ENCODE results near the gene GALNT14. TPM values are rescaled to one million over a fixed set of nuclear protein-coding genes. Genes with fewer than 3 reads are reported as not detected.

Gene GALNT14
- total RNA-seq, 4 donors from 2014 or later, result 8.3 to 26.1 (median 16.3) TPM

DNA sequence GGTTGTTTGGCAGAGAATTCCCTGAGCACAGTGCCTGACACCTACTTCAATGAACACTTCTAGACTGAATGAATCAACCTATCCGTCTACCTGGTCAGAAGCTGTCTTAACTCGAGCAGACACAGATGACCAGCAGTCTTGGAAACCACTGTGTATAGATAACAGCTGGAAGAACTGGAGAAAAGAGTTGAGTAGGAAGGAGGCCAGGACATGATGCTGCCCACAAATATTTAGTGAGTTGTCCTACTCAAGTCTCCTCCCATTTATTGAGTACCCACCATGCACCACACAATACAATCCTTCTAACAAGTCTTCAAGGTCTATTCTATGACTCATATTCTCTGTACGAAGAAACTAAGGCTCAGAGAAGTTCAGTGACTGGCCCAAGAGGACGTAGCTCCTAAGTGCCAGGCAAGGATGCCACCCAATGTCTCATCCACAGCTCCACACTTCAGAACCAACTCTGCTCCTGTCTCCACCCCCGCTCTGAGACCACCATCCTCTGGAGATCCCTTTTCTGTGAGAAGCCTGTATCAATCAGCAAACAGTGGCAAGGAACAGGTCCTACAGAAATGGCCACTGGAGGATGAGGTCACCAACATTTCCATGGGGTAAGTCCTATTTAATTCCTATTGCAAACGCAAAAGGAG lies 62.2 kb downstream of the GALNT14 start:
- no peak overlapping the region for H3K4me3 ChIP-seq
- H3K27ac ChIP-seq, result no peak overlapping the region
- H3K4me1 ChIP-seq, result no peaks in the 10 kb centered on the region
- no peaks in the 10 kb centered on the region for H3K27me3 ChIP-seq
- TF ChIP-seq, protein P1, sequence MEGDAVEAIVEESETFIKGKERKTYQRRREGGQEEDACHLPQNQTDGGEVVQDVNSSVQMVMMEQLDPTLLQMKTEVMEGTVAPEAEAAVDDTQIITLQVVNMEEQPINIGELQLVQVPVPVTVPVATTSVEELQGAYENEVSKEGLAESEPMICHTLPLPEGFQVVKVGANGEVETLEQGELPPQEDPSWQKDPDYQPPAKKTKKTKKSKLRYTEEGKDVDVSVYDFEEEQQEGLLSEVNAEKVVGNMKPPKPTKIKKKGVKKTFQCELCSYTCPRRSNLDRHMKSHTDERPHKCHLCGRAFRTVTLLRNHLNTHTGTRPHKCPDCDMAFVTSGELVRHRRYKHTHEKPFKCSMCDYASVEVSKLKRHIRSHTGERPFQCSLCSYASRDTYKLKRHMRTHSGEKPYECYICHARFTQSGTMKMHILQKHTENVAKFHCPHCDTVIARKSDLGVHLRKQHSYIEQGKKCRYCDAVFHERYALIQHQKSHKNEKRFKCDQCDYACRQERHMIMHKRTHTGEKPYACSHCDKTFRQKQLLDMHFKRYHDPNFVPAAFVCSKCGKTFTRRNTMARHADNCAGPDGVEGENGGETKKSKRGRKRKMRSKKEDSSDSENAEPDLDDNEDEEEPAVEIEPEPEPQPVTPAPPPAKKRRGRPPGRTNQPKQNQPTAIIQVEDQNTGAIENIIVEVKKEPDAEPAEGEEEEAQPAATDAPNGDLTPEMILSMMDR (IDR thresholded peaks at IDR 0.05), result no peak
- no peak for TF ChIP-seq POLR2A (IDR thresholded peaks at IDR 0.05)
- H3K36me3 ChIP-seq, result no peaks in the 10 kb centered on the region
- no peaks in the 10 kb centered on the region for H3K9me3 ChIP-seq
- DNase-seq, result no peak

DNA sequence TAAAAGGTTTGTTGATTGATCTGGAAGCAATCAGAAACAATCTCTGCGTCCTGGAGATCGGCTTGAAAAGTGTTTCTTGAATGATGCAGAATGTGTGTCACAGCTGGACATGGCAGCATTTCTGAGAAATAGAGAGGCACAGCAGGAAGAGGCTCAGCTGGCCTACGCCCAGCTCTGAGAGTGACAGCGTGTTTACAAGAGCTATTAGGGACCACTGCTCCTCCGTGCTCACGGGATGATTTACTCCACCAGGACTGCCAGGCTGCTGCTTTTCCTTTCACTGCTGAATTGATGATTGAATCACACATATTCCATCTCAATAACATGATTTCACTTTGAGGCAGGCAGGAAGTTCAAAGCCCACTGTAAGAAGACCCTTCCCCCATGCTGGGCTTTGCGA lies 62.8 kb downstream of the GALNT14 start:
- TF ChIP-seq, protein P1 (IDR thresholded peaks at IDR 0.05), result no peak
- no peak for TF ChIP-seq POLR2A (IDR thresholded peaks at IDR 0.05)
- DNase-seq, result no peak
- Histone ChIP-seq H3K4me1 (no peaks in the 10 kb centered on the region), H3K36me3 (no peaks in the 10 kb centered on the region), H3K9me3 (no peaks in the 10 kb centered on the region), H3K4me3 (no peak overlapping the region), H3K27ac (no peak overlapping the region), H3K27me3 (no peaks in the 10 kb centered on the region)

DNA sequence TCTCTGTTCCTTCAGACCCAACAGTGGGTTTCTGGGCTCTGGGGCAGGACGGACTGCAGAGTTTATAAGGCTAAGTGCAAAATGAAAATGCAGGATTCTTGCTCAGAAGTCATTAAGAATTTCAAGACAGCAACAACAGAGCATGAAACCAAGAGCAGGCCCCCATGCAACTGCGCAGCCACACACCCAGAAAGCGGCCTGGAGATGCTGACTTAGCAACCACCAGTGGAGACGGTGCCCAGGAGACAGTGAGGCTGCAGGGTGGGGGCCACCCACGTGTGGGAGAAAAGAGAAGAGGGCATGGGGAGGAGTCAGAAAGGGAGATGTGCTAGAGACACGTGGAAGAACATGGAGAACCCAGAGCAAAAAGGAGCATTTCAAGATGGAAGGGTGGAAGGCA lies 66.5 kb downstream of the GALNT14 start:
- no peak for DNase-seq
- Histone ChIP-seq H3K27me3 (no peaks in the 10 kb centered on the region), H3K4me3 (no peak overlapping the region), H3K36me3 (no peaks in the 10 kb centered on the region), H3K27ac (no peak overlapping the region), H3K9me3 (no peaks in the 10 kb centered on the region), H3K4me1 (no peaks in the 10 kb centered on the region)
- no peak for TF ChIP-seq POLR2A (IDR thresholded peaks at IDR 0.05)
- TF ChIP-seq, protein P1 (IDR thresholded peaks at IDR 0.05), result no peak

DNA sequence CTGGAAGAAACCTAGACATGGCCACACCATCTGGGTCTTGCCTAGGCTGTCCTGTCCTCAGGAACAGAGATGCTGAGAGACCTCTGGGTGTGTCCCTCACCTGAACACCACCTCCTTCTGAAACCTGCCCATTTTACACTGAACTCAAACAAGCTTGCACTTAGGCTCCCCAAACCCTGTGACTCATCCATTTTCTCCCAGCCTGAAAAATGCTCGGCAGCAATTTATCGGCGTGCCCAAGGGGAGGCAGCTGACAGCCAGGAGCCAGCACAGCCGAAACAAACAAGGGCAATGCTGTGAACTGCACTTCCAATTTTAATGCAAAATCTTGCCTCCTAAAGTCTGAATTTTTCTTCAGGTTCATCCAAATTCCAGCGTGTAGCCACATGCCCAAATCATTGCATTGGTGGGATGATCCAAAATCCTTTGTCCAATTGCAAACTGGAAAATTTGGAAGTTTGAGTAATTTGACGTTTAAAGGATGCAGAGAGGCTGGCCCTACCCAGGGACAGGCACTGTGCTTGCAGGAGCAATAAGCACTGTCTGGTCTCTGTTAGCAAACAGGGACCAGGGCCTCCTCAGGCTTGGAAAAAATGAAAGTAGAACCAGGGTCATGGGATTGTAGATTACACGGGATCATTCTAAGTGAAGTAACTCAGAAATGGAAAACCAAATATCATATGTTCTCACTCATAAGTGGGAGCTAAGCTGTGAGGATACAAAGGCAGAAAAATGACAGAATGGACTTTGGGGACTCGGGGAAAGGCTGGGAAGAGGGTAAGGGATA lies 67.7 kb downstream of the GALNT14 start:
- Histone ChIP-seq H3K9me3 (no peaks in the 10 kb centered on the region), H3K27ac (no peak overlapping the region), H3K4me3 (no peak overlapping the region), H3K4me1 (no peaks in the 10 kb centered on the region), H3K27me3 (no peaks in the 10 kb centered on the region), H3K36me3 (no peaks in the 10 kb centered on the region)
- TF ChIP-seq, protein P1 (IDR thresholded peaks at IDR 0.05), result no peak
- TF ChIP-seq POLR2A (IDR thresholded peaks at IDR 0.05), result no peak
- DNase-seq, result no peak

GRCh38 chr2:31069643-31070325 lies 68.5 kb downstream of the GALNT14 start:
- no peaks in the 10 kb centered on the region for H3K36me3 ChIP-seq
- TF ChIP-seq POLR2A (IDR thresholded peaks at IDR 0.05), result no peak
- TF ChIP-seq, protein P1 (IDR thresholded peaks at IDR 0.05), result no peak
- no peak for DNase-seq

More at GRCh38 chr2:31069643-31070325, 68.5 kb downstream of the GALNT14 start:
- no peaks in the 10 kb centered on the region for H3K9me3 ChIP-seq
- H3K27ac ChIP-seq, result no peak overlapping the region
- no peaks in the 10 kb centered on the region for H3K27me3 ChIP-seq
- H3K4me1 ChIP-seq, result no peaks in the 10 kb centered on the region
- H3K4me3 ChIP-seq, result no peak overlapping the region
